ENCODE results near the gene HRH4.
A peak's percentile ranks its signal among the peaks of the same experiment; 100 is the strongest.

Gene HRH4

GRCh38 chr18:24500766-24501165, 40.3 kb downstream of the HRH4 start:
- TF ChIP-seq CTCF (IDR thresholded peaks at IDR 0.05) = no peak
- peaks cover 9% of the 10 kb centered on the region for H3K36me3 Mint-ChIP-seq (ENCODE audit: low read depth)
- peaks cover under 1% of the 10 kb centered on the region for H3K27me3 Mint-ChIP-seq (ENCODE audit: low read depth, poor library complexity)
- no peak for DNase-seq
- H3K9me3 Mint-ChIP-seq = peaks cover 4% of the 10 kb centered on the region
- no peak overlapping the region for H3K4me3 Mint-ChIP-seq
- H3K27ac Mint-ChIP-seq = no peak overlapping the region
- peaks cover 45% of the 10 kb centered on the region for H3K4me1 Mint-ChIP-seq

GRCh38 chr18:24502667-24503523, 42.5 kb downstream of the HRH4 start:
- Mint-ChIP-seq H3K36me3 (ENCODE audit: low read depth) (peaks cover 9% of the 10 kb centered on the region), H3K9me3 (peaks cover 4% of the 10 kb centered on the region), H3K4me3 (peak overlapping the region; percentile 1), H3K27me3 (ENCODE audit: low read depth, poor library complexity) (peaks cover 4% of the 10 kb centered on the region), H3K27ac (peak overlapping the region; percentile 79), H3K4me1 (peaks cover 46% of the 10 kb centered on the region)
- no peak for DNase-seq
- no peak for TF ChIP-seq CTCF (IDR thresholded peaks at IDR 0.05)

GRCh38 chr18:24504401-24504800, 44.0 kb downstream of the HRH4 start:
- Mint-ChIP-seq H3K9me3 (peaks cover 7% of the 10 kb centered on the region), H3K27me3 (ENCODE audit: low read depth, poor library complexity) (peaks cover 4% of the 10 kb centered on the region), H3K4me1 (peaks cover 42% of the 10 kb centered on the region), H3K27ac (no peak overlapping the region), H3K36me3 (ENCODE audit: low read depth) (peaks cover 9% of the 10 kb centered on the region), H3K4me3 (no peak overlapping the region)
- no peak for DNase-seq
- no peak for TF ChIP-seq CTCF (IDR thresholded peaks at IDR 0.05)

GRCh38 chr18:24506175-24506574, 45.7 kb downstream of the HRH4 start:
- Mint-ChIP-seq H3K27me3 (ENCODE audit: low read depth, poor library complexity) (peaks cover 4% of the 10 kb centered on the region), H3K4me1 (peaks cover 44% of the 10 kb centered on the region), H3K36me3 (ENCODE audit: low read depth) (peaks cover 2% of the 10 kb centered on the region), H3K27ac (no peak overlapping the region), H3K4me3 (no peak overlapping the region), H3K9me3 (peaks cover 9% of the 10 kb centered on the region)
- TF ChIP-seq CTCF (IDR thresholded peaks at IDR 0.05) = no peak
- no peak for DNase-seq

- no peaks in the 10 kb centered on the region for H3K36me3 Mint-ChIP-seq (ENCODE audit: low read depth)
- peaks cover 4% of the 10 kb centered on the region for H3K27me3 Mint-ChIP-seq (ENCODE audit: low read depth, poor library complexity)
- peaks cover 8% of the 10 kb centered on the region for H3K9me3 Mint-ChIP-seq
- peak overlapping the region; percentile 51 for H3K27ac Mint-ChIP-seq
- H3K4me3 Mint-ChIP-seq = no peak overlapping the region
- no peak for DNase-seq
- peaks cover 18% of the 10 kb centered on the region for H3K4me1 Mint-ChIP-seq
- TF ChIP-seq CTCF (IDR thresholded peaks at IDR 0.05) = no peak
Measured at GRCh38 chr18:24509435-24509834, 49.0 kb downstream of the HRH4 start.

GRCh38 chr18:24514439-24514838, 54.0 kb downstream of the HRH4 start:
- H3K4me3 Mint-ChIP-seq = no peak overlapping the region
- peaks cover 14% of the 10 kb centered on the region for H3K4me1 Mint-ChIP-seq
- no peak for DNase-seq
- H3K9me3 Mint-ChIP-seq = peaks cover 7% of the 10 kb centered on the region
- H3K27ac Mint-ChIP-seq = no peak overlapping the region
- H3K27me3 Mint-ChIP-seq (ENCODE audit: low read depth, poor library complexity) = peaks cover 2% of the 10 kb centered on the region
- H3K36me3 Mint-ChIP-seq (ENCODE audit: low read depth) = peaks cover 3% of the 10 kb centered on the region
- TF ChIP-seq CTCF (IDR thresholded peaks at IDR 0.05) = peak; percentile 46

All from nephron progenitor cell (in vitro differentiated cells).